NK-92 (cell line): ENCODE data around the gene IFT81.
"Not testable (repeated sequence)": the region's sequence is repeated elsewhere in the genome, so short reads cannot be mapped to it uniquely, and the experiment has no call there.

Experiments
- DNase-seq: peaks from one replicate; lab custom pipeline; 2025; ENCODE audit not compliant: unreplicated experiment; lab: John Stamatoyannopoulos, UW

Gene IFT81

GRCh38 chr12:110108309-110109036, 15.7 kb upstream of the IFT81 start:
- DNase-seq, result no peak

- DNase-seq, result no peak
Observed at GRCh38 chr12:110109037-110109836, 14.9 kb upstream of the IFT81 start.

DNA sequence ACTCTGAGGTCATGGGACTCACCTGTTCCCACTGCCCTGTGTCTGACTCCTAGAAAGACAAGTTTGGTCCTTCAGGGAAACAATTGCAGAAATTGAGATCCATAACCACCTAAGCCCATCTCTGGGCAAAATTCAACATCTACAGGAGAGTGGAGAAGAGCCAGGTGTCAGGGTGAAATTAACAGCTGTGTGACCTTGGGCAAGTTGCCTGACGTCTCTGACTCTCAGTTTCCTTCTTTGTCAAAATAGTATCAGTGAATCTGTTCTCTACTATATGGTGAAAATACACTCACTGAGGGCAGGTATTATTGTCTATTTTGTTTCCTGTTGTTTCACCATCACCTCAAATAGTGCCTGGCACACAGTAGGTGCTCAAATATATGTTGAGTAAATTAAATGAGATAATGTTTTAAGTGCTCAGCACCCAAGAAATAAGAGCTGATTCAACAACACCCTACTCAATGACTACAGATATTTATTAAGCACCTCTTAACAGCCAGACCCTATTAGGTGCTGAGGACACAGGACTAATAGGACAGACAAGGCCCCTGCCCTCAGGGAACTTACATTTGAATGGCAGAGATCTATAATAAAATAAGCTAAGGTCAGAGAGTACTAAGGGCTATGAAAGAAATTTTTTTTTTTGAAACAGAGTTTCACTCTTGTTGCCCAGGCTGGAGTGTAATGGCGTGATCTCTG, 14.2 kb upstream of the IFT81 start:
- no peak for DNase-seq

DNA sequence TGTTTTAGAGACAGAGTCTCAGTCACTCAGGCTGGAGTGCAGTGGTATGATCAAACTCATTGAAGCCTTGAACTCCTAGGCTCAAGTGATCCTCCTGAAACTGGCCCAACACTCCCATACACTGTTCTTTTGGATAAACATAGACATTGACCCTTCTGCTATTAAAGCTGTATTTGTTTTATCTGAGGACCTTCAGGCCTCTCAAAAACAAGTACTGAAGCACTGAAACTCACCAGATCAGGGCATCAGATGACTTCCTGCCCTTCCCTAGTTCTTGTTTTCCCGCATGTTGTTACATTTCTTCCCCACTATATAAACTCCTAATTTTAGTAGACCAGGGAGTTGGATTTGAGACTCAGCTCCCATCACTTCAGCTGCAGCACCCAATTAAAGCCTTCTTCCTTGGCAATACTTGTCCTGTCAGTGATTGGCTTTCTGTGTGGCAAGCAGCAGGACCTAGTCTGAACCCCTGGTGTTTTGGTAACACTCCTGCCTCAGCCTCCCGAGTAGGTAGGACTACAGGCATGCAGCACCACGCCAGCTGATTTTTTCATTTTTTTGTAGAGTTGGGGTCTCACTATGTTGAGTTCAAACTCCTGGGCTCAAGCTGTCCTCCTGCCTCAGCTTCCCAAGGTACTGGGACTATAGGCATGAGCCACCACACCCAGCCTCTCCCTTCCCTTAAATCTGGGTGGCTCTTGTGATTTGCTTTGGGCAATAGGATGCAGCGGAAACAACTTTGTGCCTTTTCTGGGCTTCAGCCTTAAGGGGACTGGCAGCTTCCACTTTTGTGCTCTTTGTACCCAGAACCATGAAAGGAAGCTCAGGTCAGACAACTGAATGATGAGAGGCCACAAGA, 12.5 kb upstream of the IFT81 start:
- DNase-seq, result no peak

GRCh38 chr12:110112335-110112660, 11.9 kb upstream of the IFT81 start:
- no peak for DNase-seq

DNA sequence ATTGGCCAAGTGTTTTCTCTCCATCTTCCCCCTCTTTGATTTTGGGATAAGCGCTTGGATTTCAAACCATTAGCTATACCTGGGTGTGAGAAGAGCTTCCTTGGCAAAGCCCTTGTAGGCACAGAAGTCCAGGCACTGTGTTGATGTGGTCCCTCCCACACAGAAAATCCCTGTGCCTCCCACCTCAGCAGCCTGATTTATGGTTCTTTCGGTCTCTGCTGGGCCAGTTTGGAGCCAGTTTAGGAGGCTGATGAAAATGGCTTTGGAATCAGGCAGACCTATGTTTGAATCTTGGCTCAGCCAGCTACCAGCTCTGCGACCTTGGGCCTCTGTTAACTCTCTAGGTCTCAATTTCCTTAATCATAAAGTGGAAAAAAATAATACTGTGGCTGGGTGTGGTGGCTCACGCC, 9.6 kb upstream of the IFT81 start:
- no peak for DNase-seq

GRCh38 chr12:110115675-110116074, 8.5 kb upstream of the IFT81 start:
- DNase-seq, result no peak

- DNase-seq, result no peak
Observed at GRCh38 chr12:110116623-110117022, 7.5 kb upstream of the IFT81 start.

- not testable (repeated sequence) for DNase-seq
Observed at GRCh38 chr12:110117210-110117609, 6.9 kb upstream of the IFT81 start.

- no peak for DNase-seq
Observed at GRCh38 chr12:110117956-110118685, 6.0 kb upstream of the IFT81 start.

- no peak for DNase-seq
Observed at GRCh38 chr12:110122929-110123328, 1.2 kb upstream of the IFT81 start.

- no peak for DNase-seq
Observed at GRCh38 chr12:110123919-110124268, 263 bp upstream of the IFT81 start.

DNA sequence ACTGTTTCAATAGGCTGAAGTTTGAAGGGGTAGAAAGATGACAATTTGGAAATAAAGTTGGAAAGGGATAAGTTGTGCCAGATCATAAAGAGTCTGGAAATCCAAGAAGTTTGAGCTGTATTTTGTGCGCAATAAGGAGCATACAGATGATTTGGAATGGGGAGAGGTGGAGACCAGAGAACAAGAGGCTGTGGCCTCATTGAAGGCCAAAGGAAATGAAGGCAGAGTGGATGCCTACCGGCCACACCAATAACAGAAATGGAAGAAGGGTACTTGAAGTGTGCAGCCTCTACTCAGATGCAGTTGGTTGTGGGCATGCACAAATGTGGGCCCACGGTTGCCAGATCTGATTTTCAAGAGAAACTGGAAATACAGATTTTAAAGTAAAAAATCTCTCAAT, 2.4 kb downstream of the IFT81 start:
- DNase-seq, result no peak

DNA sequence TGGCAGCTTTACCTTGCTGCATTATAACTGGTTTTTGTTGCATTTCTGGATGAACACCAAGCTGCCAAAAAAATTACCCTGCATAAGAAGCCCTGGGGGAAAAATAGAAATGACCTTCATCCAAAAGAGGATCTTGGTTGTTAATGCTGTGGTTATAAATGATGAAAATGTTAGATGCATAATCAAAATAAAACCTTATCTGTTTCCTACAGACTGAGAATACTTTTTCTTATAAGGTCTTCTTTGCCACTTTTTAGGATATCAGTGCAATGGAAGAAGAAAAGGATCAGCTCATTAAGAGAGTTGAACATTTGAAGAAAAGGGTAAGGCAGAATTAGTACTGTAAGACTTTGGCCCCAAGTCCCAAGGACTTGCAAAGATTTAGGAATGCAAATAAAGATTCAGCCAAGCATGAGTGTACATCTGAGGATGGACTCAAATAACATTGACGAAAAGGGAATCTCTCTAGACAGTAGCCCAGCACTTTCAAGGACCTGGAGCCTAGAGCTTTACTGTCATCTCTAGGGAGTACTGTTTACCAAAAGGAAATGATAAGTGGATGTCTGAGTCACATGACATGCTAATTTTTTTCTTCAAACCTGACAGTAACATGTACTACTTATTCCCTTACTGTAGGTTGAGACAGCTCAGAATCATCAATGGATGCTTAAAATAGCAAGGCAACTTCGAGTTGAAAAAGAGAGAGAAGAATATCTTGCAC, 10.7 kb downstream of the IFT81 start:
- no peak for DNase-seq

- DNase-seq, result no peak
Observed at GRCh38 chr12:110135806-110136205, 11.6 kb downstream of the IFT81 start.

DNA sequence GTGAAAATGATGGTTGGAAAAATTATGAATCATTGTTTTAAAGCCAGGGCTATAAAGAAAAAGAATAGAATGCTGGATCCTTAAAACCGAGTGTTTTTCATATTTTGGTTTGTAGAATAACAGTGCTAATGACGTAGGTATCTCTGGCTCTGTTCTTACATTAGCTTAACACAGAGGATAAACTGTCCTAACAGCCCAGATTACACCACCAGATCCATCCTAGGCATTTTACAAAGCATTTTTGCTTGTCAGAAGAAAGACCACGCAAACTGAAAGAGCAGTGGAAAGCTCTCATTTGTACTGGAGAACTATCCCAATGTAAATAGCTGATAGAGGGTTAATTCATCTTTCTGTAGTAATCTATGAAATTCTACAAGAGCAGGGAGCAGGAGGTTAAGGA, 13.6 kb downstream of the IFT81 start:
- DNase-seq, result no peak

GRCh38 chr12:110141389-110141788, 17.2 kb downstream of the IFT81 start:
- no peak for DNase-seq

DNA sequence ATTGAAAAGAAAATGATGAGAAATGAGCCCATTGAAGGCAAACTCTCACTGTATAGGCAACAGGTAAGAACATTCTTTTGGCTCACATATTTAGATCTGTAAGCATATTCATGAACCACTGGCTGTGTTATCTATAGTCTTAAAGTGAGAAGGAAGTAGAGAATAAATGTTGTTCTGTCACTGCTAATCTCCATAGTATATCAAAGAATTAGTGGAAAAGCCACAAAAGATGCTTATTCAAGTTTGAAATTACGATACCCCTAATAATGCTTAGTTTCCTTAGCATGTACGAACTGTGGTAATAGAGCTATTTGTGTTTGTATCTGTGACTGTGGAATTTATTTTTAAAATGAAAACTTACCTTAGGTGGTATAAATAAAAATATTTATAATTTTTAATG, 22.8 kb downstream of the IFT81 start:
- no peak for DNase-seq

DNA sequence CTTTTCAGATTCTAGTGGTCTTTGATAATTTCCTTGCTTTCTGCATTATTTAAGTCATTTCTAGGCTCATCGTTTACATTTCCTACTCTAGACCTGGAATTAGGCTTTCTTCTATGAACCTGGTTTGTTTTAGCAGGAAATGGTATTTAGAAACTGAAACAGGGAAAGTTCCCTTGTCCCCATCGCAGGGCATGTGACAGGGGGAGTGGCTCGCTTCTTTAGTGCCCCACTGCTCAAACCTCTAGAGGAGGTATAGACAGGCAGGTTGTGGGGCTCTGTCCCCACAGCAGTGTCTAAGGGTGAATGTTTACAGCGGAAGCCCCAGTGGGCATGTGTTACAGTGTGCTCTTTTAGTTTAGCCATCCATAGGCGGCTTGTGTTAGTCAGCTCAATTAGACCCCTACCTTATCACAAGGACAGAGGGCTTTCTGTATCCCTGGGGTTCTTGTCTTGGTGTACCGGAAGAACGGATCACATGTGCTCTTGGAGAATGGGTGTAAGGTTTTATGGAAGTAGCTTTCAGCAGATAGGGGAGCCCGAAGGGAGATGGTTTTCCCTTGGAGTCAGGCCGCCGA, 25.0 kb downstream of the IFT81 start:
- no peak for DNase-seq

DNA sequence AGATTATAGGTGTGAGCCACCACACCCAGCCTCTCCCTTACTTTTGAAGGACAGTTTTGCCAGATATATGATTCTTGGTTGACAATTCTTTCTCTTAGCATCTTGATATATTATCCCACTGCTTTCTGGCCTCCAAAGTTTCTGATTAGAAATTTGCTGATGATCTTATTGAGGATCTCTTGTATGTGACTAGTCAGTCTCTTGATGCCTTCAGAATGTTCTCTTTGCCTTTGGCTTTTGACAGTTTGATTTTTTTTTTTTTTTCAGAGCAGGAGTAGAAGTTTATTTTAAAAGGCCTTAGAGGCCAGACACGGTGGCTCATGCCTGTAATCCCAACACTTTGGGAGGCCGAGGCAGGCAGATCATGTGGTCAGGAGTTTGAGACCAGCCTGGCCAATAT, 32.6 kb downstream of the IFT81 start:
- no peak for DNase-seq
